NCI-H345 treated with DMSO at 0.1 percent for 48 hours (cell line): ENCODE data around the gene ACO2.

ENCODE experiments used
- DNase-seq: peaks from one replicate; lab custom pipeline; 2025; ENCODE audit not compliant: unreplicated experiment; lab: John Stamatoyannopoulos, UW

The ACO2 gene

DNA sequence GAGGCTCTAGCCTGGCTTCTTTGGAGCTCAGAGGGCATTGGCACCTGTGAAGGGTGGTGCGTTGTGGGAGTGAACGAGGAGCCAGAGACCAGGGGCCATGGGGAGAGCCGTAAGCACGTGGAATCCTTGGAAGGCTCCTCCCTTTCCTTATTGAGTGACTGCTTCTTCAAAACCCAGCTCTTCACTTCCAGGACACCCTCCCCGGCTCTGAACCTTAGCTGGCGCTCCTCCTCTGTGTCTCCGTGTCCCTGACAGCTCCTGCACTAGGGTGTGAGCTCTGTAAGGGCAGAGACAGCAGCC is 49.1 kb downstream of the ACO2 start:
- DNase-seq = no peak

- DNase-seq = no peak
These were observed 52.2 kb downstream of the ACO2 start for GRCh38 chr22:41521126-41521525.

GRCh38 chr22:41522813-41523212 is 53.9 kb downstream of the ACO2 start:
- no peak for DNase-seq

- no peak for DNase-seq
These were observed 54.7 kb downstream of the ACO2 start for GRCh38 chr22:41523464-41524221.

- no peak for DNase-seq
These were observed 55.3 kb downstream of the ACO2 start for GRCh38 chr22:41524251-41524661.

- DNase-seq = no peak
These were observed 56.0 kb downstream of the ACO2 start for GRCh38 chr22:41524809-41525449.

DNA sequence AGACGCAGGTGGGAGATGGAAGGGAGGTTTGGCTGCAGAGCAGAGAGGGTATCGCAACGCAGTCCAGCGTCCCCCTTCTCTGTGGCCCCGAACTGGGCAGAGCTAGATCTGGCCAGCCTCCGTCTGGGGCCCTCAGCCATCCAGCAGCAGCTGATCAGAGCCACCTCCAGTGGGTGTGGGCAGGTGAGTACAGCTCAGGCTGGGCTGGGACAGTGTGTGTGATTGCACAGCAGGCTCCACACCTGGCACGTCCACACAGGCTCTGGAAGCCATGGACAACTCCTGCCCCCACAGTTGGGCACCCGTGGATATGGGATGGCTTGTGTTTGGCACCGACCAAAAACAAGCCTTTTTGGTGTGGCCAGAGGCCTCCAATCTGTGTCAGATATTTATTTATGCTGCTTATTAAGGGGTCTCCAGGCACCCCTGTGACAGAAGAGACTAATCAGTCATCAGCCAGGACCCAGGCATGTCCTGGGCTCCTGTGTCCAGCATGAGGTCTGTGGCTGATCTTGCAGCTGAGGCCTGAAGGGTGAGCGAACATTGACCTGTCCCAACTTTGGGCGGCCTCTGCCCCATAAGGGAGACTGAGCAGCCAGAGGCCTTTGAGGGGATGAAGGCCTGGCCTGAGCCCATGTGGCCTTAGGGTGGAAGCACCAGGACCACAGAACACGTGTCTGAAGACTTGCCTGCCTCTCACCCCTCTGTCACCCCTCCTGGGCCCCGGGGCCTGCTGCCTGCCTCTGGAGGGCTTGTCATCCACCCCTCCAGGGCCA is 56.7 kb downstream of the ACO2 start:
- no peak for DNase-seq

- no peak for DNase-seq
These were observed 57.4 kb downstream of the ACO2 start for GRCh38 chr22:41526226-41526829.

- DNase-seq = no peak
These were observed 58.2 kb downstream of the ACO2 start for GRCh38 chr22:41526830-41527799.

- no peak for DNase-seq
These were observed 59.3 kb downstream of the ACO2 start for GRCh38 chr22:41528132-41528766.

- no peak for DNase-seq
These were observed 60.1 kb downstream of the ACO2 start for GRCh38 chr22:41528938-41529561.

- no peak for DNase-seq
These were observed 62.2 kb downstream of the ACO2 start for GRCh38 chr22:41530890-41531714.

GRCh38 chr22:41531715-41532477 is 63.0 kb downstream of the ACO2 start:
- DNase-seq = no peak

- DNase-seq = no peak
These were observed 64.2 kb downstream of the ACO2 start for GRCh38 chr22:41532908-41533825.

GRCh38 chr22:41534219-41534618 is 65.3 kb downstream of the ACO2 start:
- no peak for DNase-seq

DNA sequence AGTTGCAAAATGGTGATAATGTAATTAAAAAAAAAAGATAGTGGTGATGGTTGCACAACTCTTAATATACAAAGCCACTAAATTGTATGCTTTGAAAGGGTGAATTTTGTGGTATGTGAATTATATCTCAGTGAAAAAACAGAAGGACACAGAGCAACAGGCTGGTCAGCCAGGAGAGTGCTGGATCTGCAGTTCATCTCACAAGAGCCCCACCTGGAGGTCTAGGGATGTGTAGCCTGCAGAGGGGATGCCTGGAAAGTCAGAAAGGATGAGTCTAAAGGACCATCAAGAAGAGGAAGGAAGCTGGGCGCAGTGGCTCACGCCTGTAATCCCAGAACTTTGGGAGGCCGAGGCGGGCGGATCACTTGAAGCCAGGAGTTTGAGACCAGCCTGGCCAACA is 66.3 kb downstream of the ACO2 start:
- DNase-seq = no peak

- DNase-seq = no peak
These were observed 68.3 kb downstream of the ACO2 start for GRCh38 chr22:41537203-41537602.
